GM20000 (cell line): Measurements from ENCODE around the gene SYT3.

Source experiments
- DNase-seq: peaks from one replicate; pipeline ENCODE4 v3.0.0; 2012; ENCODE audit warnings: low spot score
- CTCF ChIP-seq: IDR thresholded peaks from 2 replicates; pipeline ENCODE4 v1.5.1; 2012; ENCODE audit warnings: mild to moderate bottlenecking, control low read depth; ENCODE audit errors: extremely low read depth, missing control alignments

The SYT3 gene

GRCh38 chr19:50652722-50653121 lies 13.0 kb upstream of the SYT3 start:
- TF ChIP-seq CTCF, result no peak
- no peak for DNase-seq

- TF ChIP-seq CTCF, result no peak
- no peak for DNase-seq
Measured at GRCh38 chr19:50651174-50651573, 11.5 kb upstream of the SYT3 start.

GRCh38 chr19:50649433-50650391 lies 10.0 kb upstream of the SYT3 start, which contains the start of gene C19orf81:
C19orf81 (plus strand) TSS chr19:50649445; CDS start chr19:50649445, 0 bp downstream.
- TF ChIP-seq CTCF, result no peak
- DNase-seq, result no peak

- TF ChIP-seq CTCF, result no peak
- DNase-seq, result no peak
Measured at GRCh38 chr19:50648659-50649058, 9.0 kb upstream of the SYT3 start.

GRCh38 chr19:50647879-50648615 lies 8.4 kb upstream of the SYT3 start:
- no peak for TF ChIP-seq CTCF
- no peak for DNase-seq

GRCh38 chr19:50646074-50646807 lies 6.6 kb upstream of the SYT3 start:
- no peak for TF ChIP-seq CTCF
- DNase-seq, result no peak
